ENCODE measurements around the gene CBL.
"Not testable (repeated sequence)": the region's sequence is repeated elsewhere in the genome, so short reads cannot be mapped to it uniquely, and the experiment has no call there.

Gene CBL

DNA sequence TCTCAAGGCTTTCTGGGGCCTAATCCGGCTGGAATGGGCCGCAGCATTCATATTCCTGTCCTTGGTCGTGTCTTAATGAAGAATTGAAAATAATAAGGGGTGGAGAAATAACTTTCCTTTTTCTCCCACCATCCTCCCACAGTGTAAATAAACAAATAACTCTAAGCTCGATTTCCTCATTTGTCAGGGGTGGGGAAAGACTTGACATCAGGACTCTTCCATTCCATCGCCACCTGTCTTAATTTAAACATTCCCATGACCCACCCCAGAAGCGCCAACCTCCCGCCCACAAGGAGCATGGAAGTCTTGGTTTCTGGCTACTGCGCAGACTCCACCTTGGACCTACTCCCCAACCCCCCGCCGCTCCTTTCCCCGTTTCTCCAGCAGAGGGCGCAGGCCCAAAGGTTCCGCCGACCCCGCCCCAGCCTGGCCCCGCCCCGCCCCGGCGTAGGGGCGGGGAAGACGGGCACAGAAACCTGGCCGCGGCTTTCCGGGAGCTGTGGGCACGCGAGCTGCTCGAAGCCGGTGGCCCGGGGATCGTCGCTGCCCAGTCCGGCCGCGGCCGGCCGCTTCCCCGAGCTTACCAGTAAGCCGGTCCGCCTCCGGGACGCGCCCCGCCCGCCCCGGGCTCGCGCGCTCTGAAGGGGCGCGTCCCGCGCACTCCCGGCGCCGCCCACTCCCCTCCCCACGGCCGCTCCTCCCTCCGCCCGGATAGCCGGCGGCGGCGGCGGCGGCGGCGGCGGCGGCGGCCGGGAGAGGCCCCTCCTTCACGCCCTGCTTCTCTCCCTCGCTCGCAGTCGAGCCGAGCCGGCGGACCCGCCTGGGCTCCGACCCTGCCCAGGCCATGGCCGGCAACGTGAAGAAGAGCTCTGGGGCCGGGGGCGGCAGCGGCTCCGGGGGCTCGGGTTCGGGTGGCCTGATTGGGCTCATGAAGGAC is at the start of gene CBL:
TSS of gene CBL (plus strand) at position 766 of the 937 bp plus-strand sequence. CDS start at position 845, 79 bp downstream.
- DNase-seq (ENCODE audit: low read depth) = peak; percentile 45
- peak within 1 kb of the TSS; percentile 90 for H3K4me3 ChIP-seq (ENCODE audit: low read depth, low read length)

- DNase-seq (ENCODE audit: low read depth) = no peak
- no peak overlapping the region for H3K4me3 ChIP-seq (ENCODE audit: low read depth, low read length)
Measured at GRCh38 chr11:119156496-119156895, 49.6 kb upstream of the CBL start.

DNA sequence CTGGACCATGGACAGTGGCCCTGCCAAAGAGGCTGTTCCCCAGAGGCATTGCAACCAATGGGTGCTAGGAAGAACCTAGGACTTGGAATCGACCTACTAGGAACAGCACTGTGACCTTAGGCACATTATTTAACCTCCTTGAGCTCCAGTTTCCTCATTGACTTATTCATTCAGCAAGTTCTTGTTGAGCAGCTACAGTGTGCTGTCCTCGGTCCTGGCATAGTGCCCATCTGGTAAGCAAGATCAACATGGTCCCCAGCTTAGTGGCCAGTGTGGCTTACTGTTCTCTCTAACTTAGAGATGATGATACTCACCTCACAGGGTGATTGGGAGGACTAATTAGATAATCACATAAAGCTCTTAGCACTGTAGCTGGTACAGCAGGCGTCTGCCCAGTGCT is 49.1 kb upstream of the CBL start:
- no peak for DNase-seq (ENCODE audit: low read depth)

DNA sequence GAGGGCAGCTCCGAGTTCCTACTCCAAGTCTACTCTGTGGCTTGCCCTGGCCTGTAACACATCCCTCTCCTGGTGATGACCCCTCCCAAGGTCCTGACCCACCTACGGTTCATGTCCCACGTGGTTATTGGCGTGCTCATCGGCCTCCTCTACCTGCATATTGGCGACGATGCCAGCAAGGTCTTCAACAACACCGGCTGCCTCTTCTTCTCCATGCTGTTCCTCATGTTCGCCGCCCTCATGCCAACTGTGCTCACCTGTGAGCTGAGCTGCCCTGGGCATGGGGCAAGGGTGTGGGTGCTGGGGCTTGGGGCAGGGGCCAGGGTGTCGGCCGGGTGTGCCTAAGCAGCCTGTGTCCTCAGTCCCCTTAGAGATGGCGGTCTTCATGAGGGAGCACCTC is 47.7 kb upstream of the CBL start:
- H3K4me3 ChIP-seq (ENCODE audit: low read depth, low read length) = no peak overlapping the region
- DNase-seq (ENCODE audit: low read depth) = no peak

More for the DNA sequence above, 49.1 kb upstream of the CBL start:
- no peak overlapping the region for H3K4me3 ChIP-seq (ENCODE audit: low read depth, low read length)

- no peak for DNase-seq (ENCODE audit: low read depth)
- H3K4me3 ChIP-seq (ENCODE audit: low read depth, low read length) = no peak overlapping the region
Measured at GRCh38 chr11:119160151-119160550, 46.0 kb upstream of the CBL start.

DNA sequence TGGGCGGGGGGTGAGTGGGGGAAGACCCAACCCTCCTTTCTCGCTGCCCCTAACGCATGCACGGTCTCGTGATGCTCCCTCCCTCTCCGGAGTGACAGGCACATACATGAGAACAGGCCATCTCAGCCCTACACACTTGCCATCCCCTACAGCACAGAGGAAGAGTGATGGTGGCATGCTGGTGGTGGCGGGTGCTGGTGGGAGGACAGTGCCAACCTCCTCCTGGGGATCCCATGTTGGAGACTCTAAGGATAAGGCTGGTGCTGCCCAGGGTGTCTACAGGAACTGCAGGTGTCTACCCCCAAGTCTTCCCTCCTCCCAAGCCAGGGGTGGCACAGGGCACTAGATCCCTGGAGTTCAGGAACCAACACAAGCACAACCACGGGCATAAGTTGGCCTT is 44.3 kb upstream of the CBL start:
- H3K4me3 ChIP-seq (ENCODE audit: low read depth, low read length) = no peak overlapping the region
- no peak for DNase-seq (ENCODE audit: low read depth)

DNA sequence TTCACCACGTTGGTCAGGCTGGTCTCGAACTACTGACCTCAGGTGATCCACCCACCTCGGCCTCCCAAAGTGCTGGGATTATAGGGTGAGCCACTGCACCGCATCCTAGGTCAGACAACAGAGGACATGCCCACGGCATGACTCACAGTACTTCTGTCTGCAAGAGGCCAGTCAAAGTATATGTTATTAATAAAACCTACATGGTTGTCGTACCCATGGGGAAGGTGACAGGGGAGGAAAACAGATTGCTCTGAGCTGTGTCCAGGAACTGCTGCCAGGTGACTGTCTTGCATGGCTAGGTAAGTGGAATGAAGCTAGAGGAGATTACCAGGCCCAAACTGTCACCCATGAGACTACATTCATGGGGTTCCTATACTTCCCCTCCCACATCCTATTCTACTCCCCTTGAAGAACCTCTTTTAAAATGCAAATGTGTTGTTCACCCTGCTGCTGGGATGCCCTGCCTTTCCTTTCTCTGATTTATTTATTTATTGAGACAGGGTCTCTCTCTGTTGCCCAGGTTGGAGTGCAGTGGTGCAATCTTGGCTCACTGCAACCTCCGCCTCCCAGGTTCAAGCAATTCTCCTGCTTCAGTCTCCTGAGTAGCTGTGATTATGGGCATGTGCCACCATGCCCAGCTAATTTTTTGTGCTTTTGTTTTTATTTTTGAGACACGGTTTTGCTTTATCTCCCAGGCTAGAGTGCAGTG is 39.6 kb upstream of the CBL start:
- H3K4me3 ChIP-seq (ENCODE audit: low read depth, low read length) = no peak overlapping the region
- DNase-seq (ENCODE audit: low read depth) = no peak

DNA sequence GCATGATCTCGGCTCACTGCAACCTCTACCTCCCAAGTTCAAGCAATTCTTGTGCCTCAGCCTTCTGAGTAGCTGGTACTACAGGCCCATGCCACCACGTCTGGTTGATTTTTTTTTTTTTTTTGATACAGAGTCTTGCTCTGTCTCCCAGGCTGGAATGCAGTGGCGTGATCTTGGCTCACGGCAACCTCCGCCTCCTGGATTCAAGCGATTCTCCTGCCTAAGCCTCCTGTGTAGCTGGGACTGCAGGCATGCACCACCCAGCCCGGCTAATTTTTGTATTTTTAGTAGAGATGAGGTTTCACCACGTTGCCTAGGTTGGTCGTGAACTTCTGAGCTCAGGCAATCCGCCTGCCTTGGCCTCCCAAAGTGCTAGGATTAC is 39.1 kb upstream of the CBL start:
- H3K4me3 ChIP-seq (ENCODE audit: low read depth, low read length); DNase-seq (ENCODE audit: low read depth): not testable (repeated sequence)

- no peak overlapping the region for H3K4me3 ChIP-seq (ENCODE audit: low read depth, low read length)
- no peak for DNase-seq (ENCODE audit: low read depth)
Measured at GRCh38 chr11:119167933-119168332, 38.2 kb upstream of the CBL start.

DNA sequence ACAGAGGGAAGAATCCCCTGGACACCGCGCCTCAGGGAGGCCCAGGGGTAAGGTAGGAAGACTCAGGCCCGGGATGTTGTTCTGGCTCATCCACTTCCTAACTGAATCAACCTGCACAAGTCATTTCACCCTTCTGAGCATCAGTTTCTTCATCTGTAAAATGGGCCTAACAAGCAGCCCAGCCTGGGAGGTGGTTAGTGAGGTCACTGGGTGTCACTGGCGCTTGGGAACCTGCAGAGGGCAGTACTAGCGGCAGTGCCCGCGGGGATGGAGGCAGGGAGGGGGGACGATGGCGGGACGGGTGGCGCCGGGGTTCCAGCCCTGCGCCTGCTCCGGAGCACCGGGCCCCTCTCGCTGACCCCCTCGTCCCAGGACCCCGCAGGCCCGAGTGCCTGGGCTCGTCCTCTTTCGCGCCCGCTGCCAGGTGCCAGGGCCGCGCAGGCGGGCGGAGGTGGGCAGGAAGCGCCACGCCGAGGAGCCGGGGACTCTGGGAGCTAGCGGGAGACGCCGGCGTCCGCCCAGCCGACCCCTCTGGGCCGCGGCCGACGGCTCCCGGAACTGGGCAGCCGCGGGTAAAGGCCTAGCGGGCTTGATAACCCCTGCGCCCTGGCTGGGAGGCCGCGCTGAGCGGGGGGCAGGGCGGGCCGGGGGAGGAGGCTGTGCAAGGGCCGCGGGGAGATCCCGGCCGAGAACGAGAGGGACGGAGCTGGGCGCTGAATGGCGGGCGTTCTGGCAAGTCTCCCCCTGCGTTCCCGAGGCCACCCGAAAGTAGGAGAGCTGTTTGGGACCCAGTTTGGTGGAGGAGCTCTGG is 37.5 kb upstream of the CBL start, which contains the start of gene NLRX1:
TSS of gene NLRX1 (plus strand) at position 255 of the 811 bp plus-strand sequence. CDS start 2,679 bp downstream, outside the sequence.
- H3K4me3 ChIP-seq (ENCODE audit: low read depth, low read length) = peak within 1 kb of the TSS; percentile 62
- peak; percentile 14 for DNase-seq (ENCODE audit: low read depth)

- DNase-seq (ENCODE audit: low read depth) = no peak
- H3K4me3 ChIP-seq (ENCODE audit: low read depth, low read length) = peak overlapping the region; percentile 62
Measured at GRCh38 chr11:119169282-119169719, 36.8 kb upstream of the CBL start.

DNA sequence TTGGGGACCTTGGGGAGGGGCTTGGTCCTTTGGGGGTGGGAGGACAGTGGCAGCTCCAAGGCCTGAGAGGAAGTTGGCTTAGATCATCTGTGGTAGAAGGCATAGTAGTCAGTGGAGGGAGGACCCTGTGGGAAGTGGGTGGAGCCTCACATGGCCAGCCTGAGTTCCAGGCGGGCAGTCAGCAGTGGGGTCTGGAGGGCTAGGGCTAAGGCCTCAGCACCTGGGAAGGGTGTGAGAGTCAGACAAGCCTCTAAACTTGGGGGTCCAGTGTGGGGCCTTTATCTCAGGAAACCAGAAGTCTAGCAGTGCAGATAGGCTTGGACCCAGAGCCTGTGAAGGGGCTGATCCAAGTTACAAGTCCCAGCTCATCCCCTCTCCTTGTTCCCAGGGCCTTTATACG is 33.6 kb upstream of the CBL start:
- no peak overlapping the region for H3K4me3 ChIP-seq (ENCODE audit: low read depth, low read length)
- DNase-seq (ENCODE audit: low read depth) = no peak

GRCh38 chr11:119173453-119173852 is 32.7 kb upstream of the CBL start:
- no peak for DNase-seq (ENCODE audit: low read depth)
- no peak overlapping the region for H3K4me3 ChIP-seq (ENCODE audit: low read depth, low read length)

DNA sequence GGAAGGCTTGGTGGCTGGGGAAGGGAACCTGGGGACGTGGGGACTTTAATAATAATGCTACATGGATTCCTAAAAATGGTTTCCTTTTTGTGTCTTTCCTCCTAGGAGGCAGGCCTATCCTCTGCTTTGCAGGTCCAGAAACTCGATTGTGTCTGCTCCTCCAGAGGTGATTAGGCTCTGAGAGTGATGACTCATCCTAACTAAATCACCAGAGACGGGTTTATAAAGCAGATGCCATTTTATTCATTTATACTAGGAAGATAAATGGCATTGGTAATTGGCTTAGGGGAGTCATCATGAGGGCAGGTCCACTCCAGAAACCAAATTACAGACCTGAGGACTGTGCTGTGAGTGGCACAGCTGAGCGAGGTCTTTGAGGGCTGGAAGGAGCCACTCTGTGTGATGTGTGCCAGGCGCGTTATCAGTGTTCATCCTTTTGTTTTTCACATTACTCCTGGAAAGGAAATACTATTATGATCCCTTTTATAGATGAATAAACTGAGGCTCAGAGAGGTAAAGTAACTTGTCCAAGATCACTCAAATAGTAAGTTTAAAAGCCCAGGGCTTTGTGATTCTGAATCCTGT is 30.6 kb upstream of the CBL start:
- no peak overlapping the region for H3K4me3 ChIP-seq (ENCODE audit: low read depth, low read length)
- DNase-seq (ENCODE audit: low read depth) = no peak

DNA sequence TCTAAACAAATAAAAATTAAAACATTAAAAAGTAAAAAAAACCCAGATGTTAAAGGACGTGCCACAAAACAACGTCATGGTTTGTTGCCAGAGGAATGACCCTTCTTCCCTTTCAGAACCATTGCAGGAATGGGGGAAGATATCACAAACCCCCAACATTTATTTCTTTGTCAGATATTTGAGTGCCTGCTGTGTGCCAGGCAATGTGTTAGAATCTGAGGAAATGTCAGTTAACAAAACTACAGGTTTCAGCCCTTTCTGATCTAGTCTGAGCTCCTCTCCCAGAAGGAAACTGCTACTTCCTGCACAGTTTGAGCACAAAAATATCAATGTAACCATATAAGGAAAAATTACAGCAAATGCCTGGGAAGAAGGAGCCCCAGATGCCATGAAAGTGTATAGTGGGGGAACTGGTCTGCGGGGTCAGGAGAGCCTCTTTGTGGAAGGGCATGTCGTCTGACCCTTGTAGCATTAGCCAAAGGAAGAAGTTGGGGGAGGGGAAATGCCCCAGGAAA is 27.9 kb upstream of the CBL start:
- DNase-seq (ENCODE audit: low read depth) = no peak

GRCh38 chr11:119179342-119179741 is 26.8 kb upstream of the CBL start:
- no peak for DNase-seq (ENCODE audit: low read depth)

More for the DNA sequence above, 27.9 kb upstream of the CBL start:
- no peak overlapping the region for H3K4me3 ChIP-seq (ENCODE audit: low read depth, low read length)

GRCh38 chr11:119179983-119180382 is 26.2 kb upstream of the CBL start:
- no peak overlapping the region for H3K4me3 ChIP-seq (ENCODE audit: low read depth, low read length)
- DNase-seq (ENCODE audit: low read depth) = no peak

More at GRCh38 chr11:119179342-119179741, 26.8 kb upstream of the CBL start:
- H3K4me3 ChIP-seq (ENCODE audit: low read depth, low read length) = no peak overlapping the region

DNA sequence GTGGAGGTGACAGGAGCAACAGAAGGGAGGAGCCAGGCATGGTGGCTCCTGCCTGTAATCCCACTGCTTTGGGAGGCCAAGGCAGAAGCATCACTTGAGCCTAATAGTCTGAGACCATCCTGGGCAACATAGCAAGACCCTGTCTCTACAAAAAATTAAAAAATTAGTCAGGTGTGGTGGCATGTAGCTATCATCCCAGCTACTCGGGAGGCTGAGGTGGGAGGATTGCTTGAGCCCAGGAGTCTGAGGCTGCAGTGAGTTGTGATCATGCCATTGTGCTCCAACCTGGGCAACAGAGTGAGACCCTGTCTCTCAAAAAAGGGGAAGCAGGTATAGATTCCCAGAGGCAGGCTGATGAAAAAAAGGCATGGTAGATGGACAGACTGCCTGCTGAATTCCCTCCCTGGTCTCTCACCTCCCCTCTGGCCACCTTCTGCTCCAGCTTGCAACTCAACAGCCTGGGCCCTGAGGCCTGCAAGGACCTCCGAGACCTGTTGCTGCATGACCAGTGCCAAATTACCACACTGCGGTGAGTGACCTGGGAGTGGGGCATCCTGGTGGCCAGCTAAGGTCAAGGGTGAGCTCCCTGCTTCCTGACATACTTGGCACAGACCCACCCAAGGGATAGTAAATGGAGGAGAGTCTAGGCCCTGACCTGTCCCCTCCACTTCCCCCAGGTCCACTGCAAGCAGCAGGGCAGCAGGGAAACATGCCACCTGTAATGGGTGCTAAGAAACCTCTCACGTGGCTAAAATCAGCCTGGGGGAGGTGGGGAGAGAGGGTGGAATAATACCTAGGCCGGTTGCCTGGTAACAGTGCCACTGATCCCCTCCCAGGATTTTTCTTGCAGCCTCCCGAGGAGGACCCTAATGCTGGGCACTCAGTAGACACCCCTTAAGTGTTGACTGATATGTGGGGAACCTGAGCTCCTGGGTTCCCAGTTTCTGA is 25.1 kb upstream of the CBL start:
- no peak overlapping the region for H3K4me3 ChIP-seq (ENCODE audit: low read depth, low read length)
- no peak for DNase-seq (ENCODE audit: low read depth)

Measured in skeletal muscle cell (primary cell).